RPMI8226 (cell line): ENCODE results near the gene PTH1R.

Source experiments
- DNase-seq: peaks from one replicate; pipeline ENCODE4 v3.0.0-alpha.2; 2015

The PTH1R gene

DNA sequence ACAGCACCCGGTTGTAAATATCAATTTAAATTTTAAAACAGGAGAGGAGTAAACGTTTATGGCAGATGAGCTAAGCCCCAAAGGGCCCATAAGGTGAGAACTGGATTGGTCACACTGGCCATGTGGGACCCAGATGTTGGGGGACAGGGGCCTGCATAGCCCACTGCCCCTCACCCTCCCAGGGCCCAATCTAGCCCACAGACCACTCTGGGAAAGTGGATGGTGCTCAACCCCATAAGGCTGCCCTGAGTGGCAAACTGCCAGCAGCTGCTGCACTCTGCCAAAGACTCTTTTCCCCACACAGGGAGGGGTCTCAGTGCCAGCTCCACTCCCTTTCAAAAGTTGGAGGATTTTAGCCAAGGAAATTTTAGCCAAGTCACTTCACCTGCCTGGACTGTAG lies 56.6 kb downstream of the PTH1R start:
- DNase-seq: no peak

DNA sequence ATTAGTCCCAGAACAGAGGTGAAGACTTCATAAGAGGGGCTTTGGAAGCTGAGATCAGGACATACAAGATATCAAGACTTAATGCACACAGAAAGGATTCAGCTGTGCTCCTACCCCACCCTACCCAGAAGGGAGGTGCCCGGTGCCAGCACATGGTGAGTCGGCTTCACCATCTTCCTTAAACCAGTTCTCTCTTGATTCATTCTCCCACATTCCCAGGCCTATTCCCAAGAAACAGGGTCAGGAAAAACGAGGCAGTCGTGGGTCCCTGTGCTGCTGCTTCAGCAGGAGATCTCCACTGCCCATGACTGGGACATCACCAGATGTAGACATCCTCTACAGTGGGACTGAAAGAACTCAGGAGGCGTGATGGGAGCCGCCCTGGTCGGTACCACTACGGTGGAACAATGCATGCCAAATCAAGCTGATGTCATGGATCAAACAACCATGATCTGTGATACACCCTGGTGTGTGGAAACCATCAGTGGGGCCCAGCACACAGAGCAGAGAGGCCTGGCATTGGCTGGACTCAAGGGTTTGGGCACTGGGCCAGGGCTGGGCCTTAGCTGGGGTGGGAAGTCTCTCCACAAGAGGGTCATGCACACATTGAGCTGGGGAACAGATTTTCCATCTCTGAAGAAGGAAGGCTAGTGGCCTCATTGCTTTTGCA lies 57.1 kb downstream of the PTH1R start:
- DNase-seq: no peak

DNA sequence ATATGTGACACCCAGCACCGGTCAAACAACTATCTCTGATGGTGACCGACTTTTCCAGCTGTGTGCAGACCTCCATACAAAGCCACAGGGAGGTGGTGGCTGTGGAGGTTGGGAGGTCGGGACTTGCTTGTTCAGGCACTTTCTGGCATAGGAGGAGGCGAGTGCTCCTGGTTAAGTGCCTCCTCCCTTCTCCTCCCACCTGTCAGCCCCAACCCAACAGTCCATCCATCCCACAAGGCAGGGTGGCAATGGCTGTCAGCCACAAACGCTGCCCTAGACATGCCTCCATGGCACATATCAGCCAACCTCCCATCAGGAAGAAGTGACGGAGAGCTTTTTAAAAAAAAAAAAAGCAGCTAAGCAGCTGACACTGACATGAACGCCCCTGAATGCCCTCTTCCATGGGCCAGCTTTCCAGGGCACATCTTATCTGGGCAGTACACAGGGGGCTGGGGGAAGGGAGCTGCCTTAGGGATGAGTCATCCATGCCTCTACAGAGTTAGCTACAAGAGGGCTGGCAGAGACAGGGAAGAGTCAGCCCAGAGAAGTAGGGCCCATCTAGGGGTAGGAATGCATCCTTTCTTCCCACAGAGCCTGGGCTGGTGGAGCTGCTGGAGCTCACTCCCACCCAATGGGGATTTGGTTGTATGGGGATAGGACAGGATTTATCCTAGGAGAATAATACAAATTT lies 57.8 kb downstream of the PTH1R start:
- DNase-seq: no peak

DNA sequence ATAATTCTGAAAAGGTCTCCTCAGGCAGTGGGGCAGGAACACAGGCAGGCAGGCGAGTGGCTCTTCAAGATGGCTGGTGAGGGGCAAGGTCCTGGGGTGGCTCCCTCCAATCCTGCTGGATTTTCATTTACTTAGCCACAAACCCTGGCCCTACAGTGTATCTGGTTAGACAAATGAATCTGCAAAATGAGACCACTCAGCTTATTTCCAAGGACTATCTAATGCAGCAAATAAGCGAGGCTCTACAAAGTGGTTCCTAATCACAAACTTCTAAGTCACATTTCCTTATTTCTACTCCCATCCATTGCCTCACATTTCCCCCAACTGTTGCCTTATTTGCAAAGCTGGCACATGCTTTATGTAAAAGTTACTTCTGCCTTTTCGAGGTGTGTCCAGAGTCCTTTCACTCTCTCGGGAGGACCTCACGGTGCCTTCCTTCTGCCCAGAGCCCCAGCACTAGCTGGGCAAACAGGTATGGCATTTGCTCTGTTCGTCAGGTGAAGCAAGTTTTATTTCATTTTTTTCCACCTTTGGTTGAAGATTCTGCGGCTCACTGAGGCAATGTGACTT lies 58.6 kb downstream of the PTH1R start:
- DNase-seq: no peak

DNA sequence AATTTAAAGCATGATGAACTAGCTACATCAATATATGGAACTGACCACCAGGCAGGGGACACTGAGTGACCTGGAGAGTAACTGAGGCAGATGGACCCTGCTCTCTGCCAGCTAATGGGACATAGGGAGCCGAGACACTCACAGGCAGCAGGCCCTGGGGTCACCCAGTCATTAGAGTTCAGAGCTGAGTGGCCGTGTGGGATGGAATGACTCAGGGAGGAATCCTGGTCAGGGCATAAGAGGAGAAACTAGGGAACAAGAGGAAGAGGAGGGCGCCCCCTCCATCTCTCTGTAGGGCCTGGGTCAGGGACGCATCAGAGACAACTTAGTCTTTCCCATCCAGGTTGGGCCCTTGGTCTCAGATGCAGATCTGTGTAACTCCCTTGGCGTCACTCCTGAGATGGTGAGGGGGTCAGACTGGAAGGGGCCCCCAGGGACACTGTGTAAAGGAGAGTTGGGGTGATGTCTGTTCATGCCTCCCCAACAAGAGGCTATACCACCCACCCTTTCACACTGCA lies 59.3 kb downstream of the PTH1R start:
- no peak for DNase-seq

DNA sequence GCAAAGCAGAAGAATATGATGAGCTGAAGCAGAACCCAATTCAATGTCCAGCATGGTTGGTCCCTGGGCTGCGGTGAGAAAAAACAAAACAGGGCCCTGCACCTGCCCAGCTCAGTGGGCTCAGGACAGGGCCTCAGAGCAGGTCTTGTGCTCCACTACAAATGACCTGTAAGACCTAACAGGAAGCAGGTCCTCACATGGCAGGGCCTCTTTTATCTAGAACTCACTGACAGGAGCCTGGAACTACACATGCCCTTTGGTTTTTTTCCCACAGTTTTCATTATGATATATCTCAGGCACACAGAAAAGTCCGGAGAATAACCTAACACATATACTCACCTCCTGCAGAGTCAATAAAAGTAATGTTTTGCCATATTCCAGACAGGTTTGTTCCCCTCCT lies 60.6 kb downstream of the PTH1R start:
- no peak for DNase-seq

DNA sequence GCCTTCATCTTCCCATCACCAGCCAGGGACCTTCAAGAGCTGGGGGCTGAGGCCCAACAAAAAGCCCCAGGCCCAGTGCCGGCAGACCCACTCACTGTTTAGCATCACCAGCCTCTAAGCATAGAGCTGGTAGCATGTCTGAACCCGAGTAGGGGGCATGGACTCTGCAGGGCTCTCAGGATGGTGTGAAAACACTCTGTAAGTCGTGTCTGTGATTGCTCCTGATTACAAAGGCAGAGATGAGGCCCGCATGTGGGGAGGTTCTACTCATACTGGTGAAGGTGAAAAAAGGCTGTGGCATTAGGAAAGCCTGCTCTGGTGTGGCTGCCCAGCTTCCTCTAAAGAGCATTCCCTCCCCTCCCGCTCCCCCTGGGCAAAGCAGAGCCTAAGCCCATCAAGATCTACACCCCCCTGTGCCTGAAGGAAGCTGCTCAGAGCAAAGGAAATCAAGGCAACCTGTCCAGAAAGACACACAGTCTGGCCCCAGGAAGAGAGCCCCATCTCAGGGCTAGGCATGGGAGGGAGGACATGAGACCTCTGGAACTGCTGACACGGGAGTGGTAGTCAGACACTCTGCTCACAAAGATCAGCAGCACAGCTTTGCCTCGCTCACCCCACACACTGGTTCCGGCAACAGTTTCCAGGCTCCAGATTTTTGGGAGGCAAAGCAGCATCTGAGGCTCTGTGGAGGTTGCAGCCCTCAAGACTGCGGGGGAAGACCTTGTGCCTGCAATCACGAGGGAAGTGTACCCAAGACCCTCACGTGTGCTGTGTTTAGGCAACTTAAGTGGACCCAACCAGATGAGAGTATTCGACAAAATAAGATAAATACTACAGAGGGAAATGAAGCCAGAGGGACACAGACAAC lies 62.3 kb downstream of the PTH1R start:
- no peak for DNase-seq

DNA sequence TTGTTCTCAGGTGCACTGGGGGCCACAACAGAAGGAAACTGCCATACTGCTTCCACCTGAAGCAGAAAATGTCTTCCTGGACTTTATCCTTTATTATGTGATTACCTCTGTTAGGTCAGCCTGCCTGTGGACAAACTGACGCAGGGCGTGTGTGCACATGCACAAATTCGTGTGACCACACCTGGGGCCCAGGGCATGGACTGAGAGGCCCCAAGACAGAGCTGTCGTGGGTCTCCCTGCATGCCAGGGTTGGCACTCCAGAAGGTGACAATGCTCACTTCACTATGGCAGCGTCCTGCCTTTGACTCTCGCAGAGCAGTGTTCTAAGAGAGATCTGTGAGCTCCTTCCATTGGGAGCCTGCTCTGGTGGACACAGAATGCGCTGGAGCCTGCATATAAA lies 64.6 kb downstream of the PTH1R start:
- no peak for DNase-seq

DNA sequence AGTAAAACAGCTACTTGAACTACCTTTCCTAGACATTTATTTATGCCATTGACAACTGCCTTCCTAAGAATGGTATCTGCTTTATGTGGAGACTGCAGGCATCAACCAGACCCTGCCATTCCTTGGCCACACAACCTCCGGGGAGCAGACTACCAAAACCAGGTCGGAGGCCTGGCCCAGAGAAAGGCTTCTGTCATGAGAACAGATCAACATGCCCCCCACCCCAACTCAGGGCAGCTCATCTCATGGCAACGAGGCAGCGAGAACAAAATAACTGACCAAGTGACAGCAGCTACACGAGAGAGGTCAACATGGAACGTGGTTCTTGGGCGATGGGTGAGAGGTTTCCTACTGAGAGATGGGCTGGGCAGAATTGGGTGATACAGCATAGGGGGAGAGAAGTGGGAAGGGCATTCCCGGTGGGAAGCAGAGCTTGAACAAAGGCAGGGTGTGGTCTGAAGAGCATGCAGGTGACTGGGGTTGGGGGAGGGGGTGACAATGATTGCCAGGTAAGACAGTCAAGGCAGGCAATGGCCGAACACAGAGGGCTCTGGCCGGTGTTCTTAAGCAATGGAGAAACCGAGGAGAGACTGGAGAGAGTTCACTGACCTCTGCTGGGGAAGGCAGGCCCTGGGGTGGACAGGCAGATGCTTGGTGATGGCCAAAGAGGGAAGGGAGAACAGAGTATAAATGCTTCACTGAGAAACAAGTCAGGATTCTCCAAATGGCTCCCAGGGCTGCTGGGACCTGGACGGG lies 65.1 kb downstream of the PTH1R start:
- no peak for DNase-seq

DNA sequence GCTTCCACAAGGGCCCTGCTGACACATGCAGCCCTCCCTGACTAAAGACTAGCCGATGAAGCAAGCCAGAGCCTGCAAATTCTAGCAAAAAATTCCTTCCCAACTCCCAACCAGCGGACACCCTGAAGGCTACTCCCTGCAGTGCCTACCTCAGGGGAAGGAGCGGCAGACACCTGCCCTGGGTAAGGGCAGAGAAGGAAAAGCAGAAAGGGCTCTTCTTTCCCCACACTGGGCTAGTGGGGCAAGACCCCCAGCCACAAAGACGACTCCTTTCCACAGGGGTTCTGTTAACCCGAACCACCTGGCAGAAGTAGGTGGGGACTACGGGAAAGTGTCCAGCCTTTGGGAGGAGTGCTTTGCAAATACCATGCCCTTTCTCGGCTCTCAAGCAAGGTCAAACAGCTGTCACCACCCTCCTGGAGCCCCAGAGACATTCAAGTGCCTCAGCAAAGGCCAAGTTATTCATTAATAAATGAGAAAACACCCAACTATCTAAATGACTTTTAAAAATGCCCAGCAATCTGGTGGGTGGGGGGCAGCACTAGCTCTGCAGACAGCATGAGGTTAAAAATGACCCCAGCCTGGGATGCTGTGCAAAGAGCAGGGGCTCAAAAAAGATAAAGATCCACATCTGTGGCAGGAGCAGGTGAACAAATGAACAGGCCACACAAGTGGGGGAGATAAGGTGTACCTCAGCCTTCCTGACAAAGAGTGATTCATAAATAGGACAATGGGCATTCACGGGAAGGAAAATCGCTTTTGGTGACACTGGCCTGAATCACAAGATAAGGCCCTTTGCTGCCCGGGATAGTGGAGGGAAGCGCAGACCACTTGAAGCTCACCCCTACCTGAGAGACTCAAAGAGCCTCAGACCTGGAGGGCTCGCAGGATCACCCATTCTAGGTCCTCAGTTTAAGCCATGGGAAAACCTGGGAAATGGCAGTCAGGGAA lies 66.0 kb downstream of the PTH1R start:
- no peak for DNase-seq

DNA sequence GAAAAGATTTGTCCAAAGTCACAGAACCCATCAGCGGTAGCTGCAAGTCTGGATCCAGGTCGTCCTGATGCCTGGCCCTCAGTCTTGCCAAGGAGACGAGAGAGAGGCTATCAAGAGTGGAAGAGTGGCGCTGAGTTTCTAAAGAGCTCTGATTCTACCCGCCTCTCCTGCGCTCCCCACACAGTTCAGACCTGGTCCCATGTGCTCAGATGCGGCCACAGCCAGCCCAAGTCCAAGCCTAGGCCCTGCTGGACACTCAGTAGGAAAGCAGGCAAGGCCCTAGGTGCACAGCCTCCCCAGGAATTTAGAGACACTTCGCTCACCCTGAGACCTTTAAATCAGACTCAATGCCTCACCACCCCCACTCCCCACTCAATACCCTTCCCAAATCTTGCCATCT lies 66.7 kb downstream of the PTH1R start:
- no peak for DNase-seq

DNA sequence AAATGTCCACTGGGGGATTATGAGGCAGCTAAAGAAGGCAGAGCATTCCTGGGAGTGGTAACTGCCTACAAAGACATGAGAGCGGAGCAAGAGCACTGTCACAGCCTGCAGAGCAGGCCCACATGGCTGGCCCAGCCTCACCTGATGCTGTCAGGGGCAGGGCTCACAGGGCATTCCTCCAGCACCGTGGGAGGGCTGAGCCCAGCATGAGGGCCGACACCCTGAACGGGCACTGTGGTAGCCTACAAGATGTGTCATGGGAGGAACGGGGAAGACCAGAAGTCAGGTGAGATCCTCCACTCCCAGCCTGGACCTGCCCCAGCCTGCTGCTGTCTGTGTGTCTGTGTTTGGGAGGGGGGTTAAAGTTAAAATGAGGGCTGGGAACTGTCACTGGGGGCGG lies 68.9 kb downstream of the PTH1R start:
- DNase-seq: no peak

DNA sequence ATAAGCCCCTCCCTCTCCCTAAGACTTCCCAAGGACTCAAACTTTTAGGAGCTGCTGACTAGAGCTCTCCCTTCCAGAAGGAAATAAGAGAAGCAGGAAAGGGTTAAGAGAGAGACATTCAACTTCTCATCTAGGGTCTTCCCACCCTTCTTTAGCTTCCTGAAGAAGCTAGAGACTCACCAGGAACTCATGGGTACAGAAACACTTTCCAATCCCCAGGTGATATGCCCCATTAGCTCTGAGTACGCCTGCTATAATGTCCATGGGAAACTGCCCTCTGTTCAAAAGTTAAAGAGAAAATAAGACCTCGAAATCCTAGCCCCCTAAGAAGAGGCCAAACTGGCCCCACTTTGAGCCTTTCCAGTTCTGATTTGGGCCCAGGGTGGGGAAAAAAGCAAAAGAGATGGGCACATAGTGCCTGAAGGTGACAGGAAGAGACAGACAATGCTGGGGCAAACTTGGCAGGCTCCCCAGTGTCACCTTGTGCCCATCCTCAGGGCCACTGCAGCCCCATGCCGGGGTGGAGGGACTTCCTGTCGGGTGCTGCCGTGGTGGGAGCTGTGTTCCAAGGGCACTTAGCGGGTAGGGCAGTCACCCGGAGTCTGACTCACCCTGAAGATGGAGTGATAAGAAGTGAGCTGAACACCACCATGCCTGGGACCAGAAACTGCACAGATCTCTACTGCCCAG lies 69.5 kb downstream of the PTH1R start:
- DNase-seq: no peak

DNA sequence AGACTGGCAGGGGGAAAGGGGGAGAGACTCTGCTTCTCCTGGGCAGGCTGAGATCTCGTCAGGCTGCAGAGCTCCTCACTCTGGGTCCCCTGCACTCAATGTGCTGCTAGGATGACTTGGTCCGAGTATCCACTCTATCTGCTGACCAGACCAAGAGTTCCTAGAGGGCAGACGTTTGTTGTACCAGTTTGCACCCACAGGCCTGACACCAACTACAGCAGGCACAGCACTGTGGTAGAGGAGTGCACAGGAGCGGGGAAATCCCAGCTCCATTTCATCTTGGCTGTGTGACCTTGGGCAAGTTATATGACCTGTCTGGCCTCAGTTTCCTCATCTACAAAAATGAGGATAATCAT lies 70.0 kb downstream of the PTH1R start:
- no peak for DNase-seq

DNA sequence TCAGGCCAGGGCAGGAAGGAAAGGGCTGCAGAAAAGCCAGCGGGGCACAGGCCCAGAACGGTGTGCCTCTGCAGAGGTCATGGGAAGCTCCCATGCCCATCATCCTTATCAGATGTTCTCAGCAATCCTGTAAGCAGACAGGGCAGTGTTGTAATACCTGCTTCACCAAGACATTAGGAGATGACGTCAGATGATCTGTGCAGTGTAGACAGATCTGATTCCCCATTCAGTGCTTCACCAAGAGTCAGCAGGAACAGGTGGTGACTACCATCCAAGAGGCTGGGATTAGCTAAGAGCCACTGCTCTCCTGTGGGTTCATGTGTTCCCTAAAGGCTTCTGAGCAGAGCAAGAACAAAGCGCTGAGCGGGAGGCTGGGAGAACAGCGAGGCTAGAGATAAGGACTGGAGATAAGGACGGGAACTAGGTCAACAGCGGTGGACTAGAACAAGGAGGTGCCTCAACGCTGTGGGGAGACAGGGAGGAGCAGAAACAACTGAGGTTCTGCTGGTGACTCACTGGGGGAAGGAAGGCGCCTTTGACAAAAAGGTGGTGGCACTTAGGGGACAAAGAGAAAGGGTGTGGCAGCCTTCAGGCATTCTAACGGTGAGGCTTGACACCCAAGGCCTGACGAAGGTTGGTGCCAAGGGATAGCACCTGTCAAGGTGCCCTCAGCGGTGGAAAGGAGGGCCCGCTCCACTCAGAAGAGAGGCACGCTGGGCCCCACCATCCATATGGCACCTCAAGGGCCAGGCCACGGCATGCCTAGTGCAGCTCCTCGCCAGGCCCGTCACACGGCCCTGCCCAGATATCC lies 70.7 kb downstream of the PTH1R start:
- DNase-seq: no peak

DNA sequence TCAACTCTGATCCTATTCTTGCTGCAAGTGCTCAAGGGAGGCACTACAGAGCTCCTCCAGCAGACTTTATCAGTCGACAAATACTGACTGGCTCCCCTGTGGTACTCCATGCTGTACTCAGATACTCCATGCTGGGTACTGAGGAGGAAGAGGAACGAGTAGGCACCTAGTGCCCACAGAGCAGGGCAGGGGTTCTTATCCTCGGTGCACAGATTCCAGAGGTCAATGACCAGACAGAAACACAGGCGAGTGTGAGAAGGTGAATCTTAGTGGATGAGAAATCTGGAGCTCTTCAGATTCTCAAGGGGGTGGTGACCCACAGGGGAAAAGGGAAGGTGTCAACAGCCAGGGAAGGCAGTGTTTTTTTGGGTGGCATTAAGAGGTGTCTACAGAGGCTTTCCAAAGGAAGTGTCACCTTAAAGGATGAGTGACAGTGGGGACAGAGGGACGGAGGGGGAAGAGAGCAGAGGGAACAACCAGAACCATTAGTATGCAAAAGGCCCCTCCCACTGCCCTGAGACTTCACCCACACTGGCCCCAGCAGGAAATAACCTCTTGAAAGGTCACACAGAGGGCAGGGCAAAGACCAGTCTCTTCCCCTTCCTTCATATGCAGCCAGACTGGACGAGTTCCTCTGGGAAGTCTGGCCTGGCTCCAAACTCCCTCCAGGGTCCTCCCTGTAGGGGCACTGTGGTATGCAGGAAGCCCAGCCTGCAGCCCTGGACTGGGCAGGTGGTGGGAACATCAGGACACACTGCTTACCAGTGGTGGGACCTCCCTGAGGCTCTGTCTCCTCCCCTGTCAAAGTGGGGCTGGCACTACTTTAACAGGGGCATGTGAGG lies 71.5 kb downstream of the PTH1R start:
- peak; percentile 45 for DNase-seq

DNA sequence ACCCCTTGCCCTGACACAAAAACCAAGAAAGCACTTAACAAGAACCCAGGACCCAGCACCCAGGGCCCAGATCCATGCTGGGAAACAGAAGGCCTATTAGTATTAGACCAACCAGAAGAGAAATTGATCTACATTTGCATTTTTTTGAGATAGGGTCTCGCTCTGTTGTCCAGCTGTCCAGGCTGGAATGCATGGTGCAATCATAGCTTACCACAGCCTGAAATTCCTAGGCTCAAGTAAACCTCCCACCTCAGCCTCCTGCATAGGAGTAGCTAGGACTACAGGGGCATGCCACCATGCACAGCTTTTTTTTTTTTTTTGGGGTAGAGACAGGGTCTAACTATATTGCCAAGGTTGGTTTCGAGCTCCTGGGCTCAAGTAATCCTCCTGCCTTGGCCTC lies 72.7 kb downstream of the PTH1R start:
- no peak for DNase-seq

DNA sequence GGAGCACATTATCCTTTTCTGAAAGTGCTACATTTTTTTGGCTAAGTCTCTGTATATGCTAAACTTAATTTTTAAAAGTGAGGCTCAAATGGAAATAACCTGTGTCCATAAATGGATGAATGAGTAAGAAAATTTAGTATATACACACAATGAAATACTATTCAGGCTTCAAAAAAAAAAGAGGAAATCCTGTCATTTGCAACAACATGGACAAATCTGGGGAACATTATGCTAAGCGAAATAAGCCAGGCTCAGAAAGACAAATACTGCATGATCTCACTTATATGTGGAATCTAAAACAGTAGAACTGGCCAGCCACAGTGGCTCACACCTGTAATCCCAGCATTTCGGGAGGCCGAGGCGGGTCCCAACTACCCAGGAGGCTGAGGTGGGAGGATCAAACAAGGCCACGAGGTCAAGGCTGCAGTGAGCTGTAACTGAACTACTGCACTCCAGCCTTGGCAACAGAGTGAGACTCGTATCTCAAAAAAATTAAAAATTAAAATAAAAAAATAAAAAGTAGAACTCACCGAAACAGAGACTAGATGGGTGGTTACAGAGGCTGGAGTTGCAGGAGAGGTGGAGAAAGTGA lies 73.2 kb downstream of the PTH1R start:
- no peak for DNase-seq

DNA sequence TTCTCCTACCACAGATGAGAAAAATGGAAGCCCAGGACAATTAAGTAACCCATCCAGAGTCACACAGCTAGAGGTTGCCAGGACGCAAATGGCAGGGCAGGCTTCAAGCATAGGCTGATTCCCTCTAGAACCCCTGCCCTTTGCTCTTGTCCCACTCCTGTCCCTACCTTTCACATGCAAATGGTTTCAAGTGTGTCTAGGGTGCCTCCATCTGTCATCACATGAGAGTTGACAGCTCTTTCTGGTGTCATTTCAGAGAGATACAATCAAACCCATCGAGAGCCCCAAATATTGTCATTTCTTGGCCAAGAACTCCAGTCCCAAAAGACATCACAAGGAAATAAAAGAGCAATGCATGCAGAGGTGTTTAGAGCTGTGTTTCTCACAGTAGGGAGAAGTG lies 75.3 kb downstream of the PTH1R start:
- DNase-seq: no peak
